Peyer's patch (tissue), 4 donors: Measurements from ENCODE around the gene ANO10.

Experiments used
- POLR2A ChIP-seq, 2 donors: fragments of 450-650 bp; IDR thresholded peaks; one replicate each; pipeline ENCODE4 v1.5.1; 2017; ENCODE audit warnings: antibody characterized with exemption in 2 of 2, mild to moderate bottlenecking in 2 of 2, moderate library complexity in 2 of 2
- TF ChIP-seq, protein P1 (sequence below), 6 experiments: fragments of 450-650 bp in 4 of 6; fragments of 200-600 bp in 2 of 6; sonication (generic) in 1 of 6; IDR thresholded peaks; one replicate each; pipeline ENCODE4 v1.5.1; 2017 to 2019; ENCODE audit warnings: antibody characterized with exemption in 6 of 6, mild to moderate bottlenecking in 3 of 6, moderate library complexity in 1 of 6

DNA sequence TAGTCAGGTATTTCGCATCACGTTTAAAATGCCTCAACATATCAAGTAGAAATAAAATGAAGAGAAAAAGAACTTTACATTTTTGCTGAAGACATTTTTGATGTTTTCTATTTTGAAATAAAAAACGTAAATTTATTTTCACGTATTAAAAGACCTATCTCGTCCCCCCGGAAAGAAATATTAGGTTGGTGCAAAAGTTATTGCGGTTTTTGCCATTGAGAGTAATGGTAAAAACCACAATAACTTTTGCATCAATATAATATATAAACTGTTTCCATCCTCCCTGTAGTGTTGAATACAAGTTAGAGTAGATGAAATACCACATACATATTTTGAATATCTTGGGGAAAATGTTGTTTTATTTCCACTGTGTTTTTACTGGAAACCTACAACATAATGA is 11.2 kb upstream of the ANO10 start:
- no peak for TF ChIP-seq POLR2A (IDR thresholded peaks at IDR 0.05)
- TF ChIP-seq, protein P1, sequence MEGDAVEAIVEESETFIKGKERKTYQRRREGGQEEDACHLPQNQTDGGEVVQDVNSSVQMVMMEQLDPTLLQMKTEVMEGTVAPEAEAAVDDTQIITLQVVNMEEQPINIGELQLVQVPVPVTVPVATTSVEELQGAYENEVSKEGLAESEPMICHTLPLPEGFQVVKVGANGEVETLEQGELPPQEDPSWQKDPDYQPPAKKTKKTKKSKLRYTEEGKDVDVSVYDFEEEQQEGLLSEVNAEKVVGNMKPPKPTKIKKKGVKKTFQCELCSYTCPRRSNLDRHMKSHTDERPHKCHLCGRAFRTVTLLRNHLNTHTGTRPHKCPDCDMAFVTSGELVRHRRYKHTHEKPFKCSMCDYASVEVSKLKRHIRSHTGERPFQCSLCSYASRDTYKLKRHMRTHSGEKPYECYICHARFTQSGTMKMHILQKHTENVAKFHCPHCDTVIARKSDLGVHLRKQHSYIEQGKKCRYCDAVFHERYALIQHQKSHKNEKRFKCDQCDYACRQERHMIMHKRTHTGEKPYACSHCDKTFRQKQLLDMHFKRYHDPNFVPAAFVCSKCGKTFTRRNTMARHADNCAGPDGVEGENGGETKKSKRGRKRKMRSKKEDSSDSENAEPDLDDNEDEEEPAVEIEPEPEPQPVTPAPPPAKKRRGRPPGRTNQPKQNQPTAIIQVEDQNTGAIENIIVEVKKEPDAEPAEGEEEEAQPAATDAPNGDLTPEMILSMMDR (IDR thresholded peaks at IDR 0.05) = no peak
